Stomach (tissue), 4 donors: ENCODE data around the gene TOM1.

Experiments
- CTCF ChIP-seq, 7 experiments: fragments of 450-650 bp in 4 of 7; fragments of 200-600 bp in 3 of 7; sonication (generic) in 3 of 7; IDR thresholded peaks; one replicate each; pipeline ENCODE4 v1.5.1; 2016 to 2019; ENCODE audit warnings: antibody characterized with exemption in 7 of 7, control low read depth in 2 of 7, mild to moderate bottlenecking in 1 of 7
- POLR2A ChIP-seq, 4 donors: fragments of 450-650 bp; IDR thresholded peaks; one replicate each; pipeline ENCODE4 v1.6.1; 2016; ENCODE audit warnings: antibody characterized with exemption in 4 of 4, control low read depth in 2 of 4, mild to moderate bottlenecking in 1 of 4, moderate library complexity in 1 of 4

- TF ChIP-seq CTCF (IDR thresholded peaks at IDR 0.05) (no peak), POLR2A (IDR thresholded peaks at IDR 0.05) (no peak)
These were observed 14.7 kb downstream of the TOM1 start for GRCh38 chr22:35314161-35314942.
